GM12874 (cell line): ENCODE results near the gene DNAJC5.

ENCODE experiments used
- TF ChIP-seq, protein P1 (sequence below): IDR thresholded peaks from 2 replicates; pipeline ENCODE4 v1.5.1; 2011; ENCODE audit warnings: low read depth, mild to moderate bottlenecking, control low read depth, low read length, moderate library complexity; ENCODE audit not compliant: insufficient read depth

DNAJC5 gene

DNA sequence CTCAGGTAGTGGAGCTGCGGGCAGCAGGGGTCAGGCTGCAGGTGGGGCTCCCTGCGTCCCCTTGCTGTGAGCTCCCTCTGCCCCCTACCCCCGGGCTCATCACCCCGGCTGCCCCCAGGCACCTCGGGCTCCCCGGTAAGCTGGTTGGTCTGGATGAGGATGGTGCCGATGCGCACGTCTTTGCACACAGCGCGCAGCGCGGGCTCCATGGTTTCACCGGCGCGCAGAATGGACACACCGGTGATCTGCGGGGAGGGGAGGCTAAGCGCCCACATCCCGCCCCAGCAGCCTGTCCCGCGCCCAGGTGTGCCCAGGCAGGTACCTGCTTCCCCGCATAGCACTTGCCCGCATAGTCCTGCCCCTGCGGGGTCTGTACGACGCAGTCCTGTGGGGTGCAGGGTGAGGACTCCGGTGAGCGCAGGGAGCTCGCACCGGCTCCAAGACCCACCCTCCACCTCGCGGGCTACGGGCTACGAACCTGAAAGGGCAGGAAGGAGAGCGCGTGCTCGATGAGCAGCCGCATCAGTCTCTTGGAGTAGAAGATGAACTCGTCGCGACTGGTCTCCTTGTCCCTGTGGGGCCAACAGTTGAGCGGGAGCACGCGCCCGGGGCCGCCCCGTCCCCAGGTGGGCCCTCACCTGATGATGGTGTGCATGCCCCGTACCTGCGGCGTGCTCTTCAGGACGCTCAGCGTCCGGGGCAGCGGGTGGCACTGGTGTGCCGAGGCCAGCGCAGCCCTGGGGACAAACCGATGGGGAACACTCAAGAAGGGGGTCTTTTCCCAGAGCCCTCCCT lies 45.7 kb downstream of the DNAJC5 start:
- TF ChIP-seq, protein P1, sequence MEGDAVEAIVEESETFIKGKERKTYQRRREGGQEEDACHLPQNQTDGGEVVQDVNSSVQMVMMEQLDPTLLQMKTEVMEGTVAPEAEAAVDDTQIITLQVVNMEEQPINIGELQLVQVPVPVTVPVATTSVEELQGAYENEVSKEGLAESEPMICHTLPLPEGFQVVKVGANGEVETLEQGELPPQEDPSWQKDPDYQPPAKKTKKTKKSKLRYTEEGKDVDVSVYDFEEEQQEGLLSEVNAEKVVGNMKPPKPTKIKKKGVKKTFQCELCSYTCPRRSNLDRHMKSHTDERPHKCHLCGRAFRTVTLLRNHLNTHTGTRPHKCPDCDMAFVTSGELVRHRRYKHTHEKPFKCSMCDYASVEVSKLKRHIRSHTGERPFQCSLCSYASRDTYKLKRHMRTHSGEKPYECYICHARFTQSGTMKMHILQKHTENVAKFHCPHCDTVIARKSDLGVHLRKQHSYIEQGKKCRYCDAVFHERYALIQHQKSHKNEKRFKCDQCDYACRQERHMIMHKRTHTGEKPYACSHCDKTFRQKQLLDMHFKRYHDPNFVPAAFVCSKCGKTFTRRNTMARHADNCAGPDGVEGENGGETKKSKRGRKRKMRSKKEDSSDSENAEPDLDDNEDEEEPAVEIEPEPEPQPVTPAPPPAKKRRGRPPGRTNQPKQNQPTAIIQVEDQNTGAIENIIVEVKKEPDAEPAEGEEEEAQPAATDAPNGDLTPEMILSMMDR = no peak

DNA sequence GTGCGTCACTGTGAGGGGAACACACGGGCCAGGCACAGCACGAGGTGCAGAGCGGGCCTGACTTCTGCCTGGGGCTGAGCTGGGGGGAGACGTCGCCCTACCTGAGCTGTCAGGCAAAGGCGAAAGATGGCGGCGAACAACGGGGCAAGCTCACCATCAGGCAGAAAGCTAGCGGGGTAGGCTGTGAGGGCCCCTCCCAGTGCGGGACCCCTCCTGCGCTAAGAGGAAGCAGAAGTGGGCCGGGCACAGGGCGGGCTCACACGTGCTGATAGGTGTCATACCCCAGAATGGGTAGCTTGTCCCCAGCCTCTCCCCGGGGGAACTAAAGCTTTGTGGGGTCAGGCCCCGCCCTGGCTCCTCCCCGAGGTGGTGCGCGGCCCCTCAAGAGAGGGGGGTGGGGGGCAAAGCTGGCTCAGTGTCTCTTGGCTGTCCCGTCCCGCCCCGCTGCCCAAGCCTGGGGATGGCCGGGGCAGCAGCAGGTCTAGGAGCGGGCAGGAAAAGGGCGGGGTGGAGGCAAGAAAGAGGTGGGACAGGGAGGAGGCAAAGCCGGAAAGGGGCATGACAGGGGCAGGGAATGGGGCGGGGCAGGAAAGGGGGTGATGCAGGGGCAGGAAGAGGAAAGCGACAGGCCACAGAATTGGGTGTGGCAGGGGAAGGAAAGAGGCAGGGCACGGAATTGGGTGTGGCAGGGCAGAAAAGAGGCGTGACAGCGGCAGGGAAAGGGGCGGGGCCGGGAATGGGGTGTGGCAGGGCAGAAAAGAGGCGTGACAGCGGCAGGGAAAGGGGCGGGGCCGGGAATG lies 46.6 kb downstream of the DNAJC5 start:
- TF ChIP-seq, protein P1 = no peak

DNA sequence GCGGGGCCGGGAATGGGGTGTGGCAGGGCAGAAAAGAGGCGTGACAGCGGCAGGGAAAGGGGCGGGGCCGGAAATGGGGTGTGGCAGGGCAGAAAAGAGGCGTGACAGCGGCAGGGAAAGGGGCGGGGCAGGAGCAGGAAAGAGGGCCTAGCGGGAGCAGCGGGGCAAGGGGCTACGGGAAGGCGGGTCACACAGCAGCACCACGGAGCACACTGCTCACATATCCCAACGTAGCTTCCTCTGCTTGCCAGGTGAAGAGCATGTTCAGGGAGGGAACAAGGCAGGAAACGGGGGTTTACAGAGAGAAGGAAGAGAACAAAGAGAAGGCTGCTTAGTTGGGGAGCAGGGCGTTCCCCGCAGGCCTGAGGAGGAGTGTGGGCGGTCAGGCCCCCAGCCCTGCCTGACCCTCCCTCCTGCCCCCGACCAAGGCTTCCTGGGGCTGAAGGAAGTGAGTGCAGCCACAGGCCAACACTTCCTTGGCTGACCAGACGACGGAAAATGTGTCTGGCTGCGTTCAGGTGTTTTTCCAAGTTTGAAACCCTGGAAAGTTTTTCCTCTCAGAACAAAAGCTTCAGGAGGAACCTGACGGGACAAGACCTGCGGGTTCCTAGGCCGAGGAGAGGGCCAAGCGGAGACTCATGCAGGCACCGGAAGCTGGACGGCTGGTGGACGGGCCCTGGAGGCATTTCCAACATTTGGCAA lies 47.5 kb downstream of the DNAJC5 start:
- TF ChIP-seq, protein P1 = no peak

DNA sequence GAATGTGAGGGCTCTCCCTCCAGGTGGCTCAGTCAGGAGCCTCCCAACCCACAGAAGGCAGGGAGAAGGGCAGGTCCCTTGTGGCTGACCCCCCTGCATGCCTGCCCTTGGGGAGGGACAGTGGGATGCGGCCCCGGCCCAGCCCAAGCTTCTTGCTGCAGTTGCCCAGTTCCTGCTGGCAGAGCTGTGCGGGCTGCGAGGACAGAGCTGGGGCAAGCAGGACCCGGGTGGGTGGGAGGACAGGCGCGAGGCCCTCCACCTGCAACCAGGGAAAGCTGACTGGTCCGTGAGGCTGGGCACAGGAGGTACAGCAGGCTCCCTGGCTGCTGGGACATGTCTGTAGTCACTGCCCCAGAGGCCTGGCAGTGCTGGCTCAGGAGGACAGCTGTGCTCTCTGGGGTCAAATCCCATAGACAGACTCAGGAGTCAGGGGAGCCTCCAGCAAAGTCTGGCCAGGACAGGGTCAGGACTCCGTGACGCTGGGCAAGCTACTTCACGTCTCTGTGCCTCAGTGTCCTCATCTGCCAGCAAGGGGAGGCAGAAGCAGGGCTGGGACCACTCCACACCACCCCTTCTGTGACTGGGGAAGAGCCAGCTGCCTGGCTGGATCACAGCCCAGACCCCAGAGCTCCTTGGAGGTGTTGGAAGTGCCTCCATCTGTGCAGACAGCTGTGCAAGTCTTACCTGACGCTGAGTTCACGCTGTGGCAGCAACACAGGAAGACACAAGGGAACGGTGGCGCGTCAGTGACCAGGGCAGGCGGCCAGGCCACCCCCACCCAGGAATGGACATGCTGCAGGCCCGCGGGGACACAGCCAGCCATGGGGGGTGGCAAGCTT lies 48.3 kb downstream of the DNAJC5 start:
- TF ChIP-seq, protein P1 = no peak

DNA sequence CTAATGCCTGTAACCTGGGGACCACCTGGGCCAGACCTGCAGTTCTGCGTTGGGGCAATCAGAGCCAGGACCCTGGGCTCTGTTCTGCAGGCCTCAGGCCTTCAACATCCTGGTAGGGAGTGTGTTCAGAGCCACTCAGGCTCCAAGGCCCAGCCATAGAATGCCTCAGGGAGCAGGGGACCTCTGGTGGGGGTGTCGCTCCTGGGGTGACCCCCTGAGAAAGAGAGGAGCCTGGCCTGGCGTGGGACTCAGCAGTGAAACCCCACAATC lies 48.8 kb downstream of the DNAJC5 start:
- TF ChIP-seq, protein P1 = no peak

DNA sequence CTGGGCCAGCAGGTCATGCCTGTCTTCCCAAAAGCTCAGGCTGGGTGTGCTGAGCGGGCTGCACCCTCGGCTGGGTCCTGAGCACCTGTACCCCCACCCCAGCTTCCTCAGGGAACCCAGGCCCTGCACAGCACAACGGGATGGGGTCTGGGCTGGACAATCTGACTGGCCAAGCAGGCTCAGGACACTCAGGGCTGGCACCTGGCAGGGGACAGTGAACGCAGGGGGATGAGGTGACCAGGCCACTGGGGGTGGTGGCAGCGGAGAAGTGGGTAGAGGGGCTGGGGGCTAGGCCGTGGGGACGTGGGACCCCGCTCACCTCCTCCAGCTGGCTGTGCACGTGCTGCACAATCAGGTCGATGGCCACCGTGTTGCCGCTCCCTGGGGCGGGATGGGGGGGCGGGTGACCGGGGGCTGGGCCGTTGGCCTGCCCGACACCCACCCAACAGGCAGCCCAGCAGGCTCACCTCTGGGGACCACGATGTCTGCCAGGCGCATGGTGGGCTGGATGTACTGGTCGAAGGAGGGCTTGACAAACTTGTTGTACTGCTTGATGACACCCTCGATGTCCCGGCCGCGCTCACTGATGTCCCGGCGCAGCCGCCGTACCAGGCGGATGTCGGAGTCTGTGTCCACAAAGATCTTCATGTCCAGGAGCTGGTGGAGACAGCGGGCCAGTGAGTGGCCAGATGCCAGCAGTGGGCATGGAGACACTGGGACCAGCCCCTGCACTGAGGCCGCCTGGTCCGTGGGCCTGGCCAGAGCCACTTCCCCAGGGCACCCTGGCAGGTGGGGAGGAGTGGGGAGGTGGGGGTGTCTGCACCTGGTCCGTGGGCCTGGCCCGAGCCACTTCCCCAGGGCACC lies 49.4 kb downstream of the DNAJC5 start:
- TF ChIP-seq, protein P1 = no peak
